ENCODE results near the gene DTL.

DTL gene

GRCh38 chr1:212037900-212038299 lies 2.4 kb downstream of the DTL start:
- H3K4me3 ChIP-seq (ENCODE audit: low read depth, low read length) = peak overlapping the region; percentile 87
- no peak for DNase-seq (ENCODE audit: low read depth)
- TF ChIP-seq CTCF (IDR thresholded peaks at IDR 0.05; ENCODE audit: low read depth, low read length, missing control alignments) = no peak

- no peak for DNase-seq (ENCODE audit: low read depth)
- H3K4me3 ChIP-seq (ENCODE audit: low read depth, low read length) = no peak overlapping the region
- TF ChIP-seq CTCF (IDR thresholded peaks at IDR 0.05; ENCODE audit: low read depth, low read length, missing control alignments) = no peak
Observed at GRCh38 chr1:212039622-212040021, 4.1 kb downstream of the DTL start.

- TF ChIP-seq CTCF (IDR thresholded peaks at IDR 0.05; ENCODE audit: low read depth, low read length, missing control alignments) = no peak
- no peak for DNase-seq (ENCODE audit: low read depth)
- no peak overlapping the region; the same call in 1 of the 2 replicates for H3K4me3 ChIP-seq (ENCODE audit: low read depth, low read length)
Observed at GRCh38 chr1:212040629-212041412, 5.3 kb downstream of the DTL start.

- no peak for TF ChIP-seq CTCF (IDR thresholded peaks at IDR 0.05; ENCODE audit: low read depth, low read length, missing control alignments)
- H3K4me3 ChIP-seq (ENCODE audit: low read depth, low read length) = no peak overlapping the region
- DNase-seq (ENCODE audit: low read depth) = no peak
Observed at GRCh38 chr1:212042436-212042835, 6.9 kb downstream of the DTL start.

DNA sequence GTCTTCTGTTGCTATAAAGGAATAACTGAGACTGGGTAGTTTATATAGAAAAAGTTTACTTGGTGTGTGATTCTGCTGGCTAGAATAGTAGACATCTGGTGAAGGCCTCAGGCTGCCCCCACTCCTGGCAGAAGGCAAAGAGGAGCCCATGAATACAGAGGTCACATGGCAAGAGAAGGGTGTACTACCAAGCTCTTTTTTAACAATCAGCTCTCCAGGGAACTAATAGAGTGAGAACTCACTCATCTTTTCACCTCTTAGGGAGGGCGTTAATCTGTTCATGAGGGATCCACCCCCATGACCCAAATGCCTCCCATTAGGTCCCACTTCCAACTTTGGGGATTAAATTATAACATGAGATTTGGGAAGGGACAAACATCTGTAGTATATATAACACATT lies 9.3 kb downstream of the DTL start:
- no peak for DNase-seq (ENCODE audit: low read depth)
- H3K4me3 ChIP-seq (ENCODE audit: low read depth, low read length) = no peak overlapping the region
- no peak for TF ChIP-seq CTCF (IDR thresholded peaks at IDR 0.05; ENCODE audit: low read depth, low read length, missing control alignments)

DNA sequence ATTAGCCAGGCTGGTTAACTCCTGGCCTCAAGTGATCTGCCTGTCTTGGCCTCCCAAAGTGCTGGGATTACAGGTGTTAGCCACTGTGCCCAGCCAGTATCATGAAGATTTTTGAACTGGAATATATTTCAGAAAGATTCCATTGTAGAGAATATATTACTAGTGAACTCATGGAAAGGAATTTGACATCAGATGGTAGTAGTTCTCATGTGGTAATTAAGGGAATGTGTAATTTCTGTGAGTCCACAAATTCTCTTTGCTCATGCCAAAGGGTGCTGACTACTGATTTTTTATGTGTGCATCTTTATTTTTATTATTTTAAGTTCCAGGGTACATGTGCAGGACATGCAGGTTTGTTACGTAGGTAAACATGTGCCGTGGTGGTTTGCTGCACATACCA lies 10.4 kb downstream of the DTL start:
- TF ChIP-seq CTCF (IDR thresholded peaks at IDR 0.05; ENCODE audit: low read depth, low read length, missing control alignments) = no peak
- H3K4me3 ChIP-seq (ENCODE audit: low read depth, low read length) = no peak overlapping the region
- no peak for DNase-seq (ENCODE audit: low read depth)

- TF ChIP-seq CTCF (IDR thresholded peaks at IDR 0.05; ENCODE audit: low read depth, low read length, missing control alignments) = no peak
- no peak overlapping the region for H3K4me3 ChIP-seq (ENCODE audit: low read depth, low read length)
- no peak for DNase-seq (ENCODE audit: low read depth)
Observed at GRCh38 chr1:212053993-212054392, 18.4 kb downstream of the DTL start.
